H1 (cell line): ENCODE data around the gene TEAD4. TPM values are rescaled to one million over a fixed set of nuclear protein-coding genes. Genes with fewer than 3 reads are reported as not detected.

Experiments used
- CTCF ChIA-PET: fragments of 300-600 bp; sonication (Branson Sonifier 250); formaldehyde crosslinking; loops from one replicate; lab custom pipeline; 2021; ENCODE audit not compliant: partially characterized antibody; lab: Charles Lee
- POLR2A ChIA-PET: fragments of 300-600 bp; sonication (Branson Sonifier 250); formaldehyde crosslinking; loops from one replicate; lab custom pipeline; 2021; ENCODE audit warnings: inconsistent platforms; ENCODE audit not compliant: partially characterized antibody; lab: Charles Lee
- DNase-seq, 2 experiments: peaks; one replicate each; pipeline versions ENCODE4 v3.0.0 to v3.0.0-alpha.2; 2010 to 2022; ENCODE audit warnings: low spot score in 2 of 2, low read depth in 1 of 2, mixed read lengths in 1 of 2
- FAIRE-seq: peaks from 2 replicates; lab custom pipeline; 2011; peaks lifted over from hg19 to GRCh38; lab: Jason Lieb, UNC
- H2AFZ ChIP-seq: 2 replicates; pipeline ENCODE4 v1.8.1; 2012; ENCODE audit warnings: low read length, inconsistent platforms
- H2AK5ac ChIP-seq: 2 replicates; pipeline ENCODE4 v1.6.1; 2013; ENCODE audit warnings: low read depth, low read length
- H2BK120ac ChIP-seq: replicated peaks from 2 replicates; pipeline ENCODE3; 2013; ENCODE audit warnings: low read depth, low read length, inconsistent platforms
- H2BK12ac ChIP-seq: 2 replicates; pipeline ENCODE4 v1.6.1; 2013; ENCODE audit warnings: low read depth, low read length
- H2BK15ac ChIP-seq: 2 replicates; pipeline ENCODE4 v1.6.1; 2013; ENCODE audit warnings: low read length
- H2BK20ac ChIP-seq: 2 replicates; pipeline ENCODE4 v1.6.1; 2013; ENCODE audit warnings: low read length
- H2BK5ac ChIP-seq: 2 replicates; pipeline ENCODE4 v1.6.1; 2013; ENCODE audit warnings: low read depth, low read length
- H3K14ac ChIP-seq: 2 replicates; pipeline ENCODE4 v1.6.1; 2013; ENCODE audit warnings: inconsistent platforms; ENCODE audit not compliant: insufficient read length
- H3K18ac ChIP-seq: 2 replicates; pipeline ENCODE4 v1.6.1; 2013; ENCODE audit warnings: low read length; ENCODE audit errors: extremely low read depth
- H3K23ac ChIP-seq: 2 replicates; pipeline ENCODE4 v1.6.1; 2013; ENCODE audit warnings: inconsistent platforms; ENCODE audit not compliant: insufficient read length
- H3K23me2 ChIP-seq: 2 replicates; pipeline ENCODE4 v1.6.1; 2013; ENCODE audit warnings: low read depth, low read length
- H3K27ac ChIP-seq: 2 replicates; pipeline ENCODE4 v1.6.1; 2011; ENCODE audit warnings: low read depth, low read length, inconsistent platforms
- H3K27me3 ChIP-seq, 4 experiments: replicated peaks in 1 of 4; 1 replicate in 1 of 4; 2 replicates in 3 of 4; pipeline versions ENCODE4 v1.6.1 to v1.8.1; 2011 to 2013; ENCODE audit warnings: low read length in 3 of 4, mild to moderate bottlenecking in 3 of 4, inconsistent platforms in 2 of 4, mixed read lengths in 2 of 4, moderate library complexity in 1 of 4; ENCODE audit not compliant: control insufficient read depth in 3 of 4, insufficient read depth in 3 of 4; ENCODE audit errors: extremely low read depth in 1 of 4
- H3K36me3 ChIP-seq, 4 experiments: 2 replicates each; pipeline versions ENCODE4 v1.6.1 to v1.8.1; 2011 to 2013; ENCODE audit warnings: mild to moderate bottlenecking in 4 of 4, low read length in 3 of 4, moderate library complexity in 2 of 4, control low read depth in 1 of 4, inconsistent platforms in 1 of 4; ENCODE audit not compliant: insufficient read depth in 4 of 4, control insufficient read depth in 2 of 4
- H3K4ac ChIP-seq: replicated peaks from 2 replicates; pipeline ENCODE3; 2013; ENCODE audit warnings: low read length, low read depth, mixed read lengths, inconsistent platforms; ENCODE audit not compliant: insufficient read length
- H3K4me1 ChIP-seq, 4 experiments: replicated peaks in 1 of 4; 1 replicate in 1 of 4; 2 replicates in 3 of 4; pipeline versions ENCODE4 v1.6.1 to v1.8.1; 2011 to 2013; ENCODE audit warnings: low read length in 3 of 4, inconsistent platforms in 2 of 4, mixed read lengths in 1 of 4; ENCODE audit not compliant: insufficient read depth in 4 of 4, control insufficient read depth in 3 of 4
- H3K4me2 ChIP-seq, 2 experiments: 2 replicates each; pipeline versions ENCODE4 v1.6.1 to v1.8.1; 2011 to 2013; ENCODE audit warnings: low read depth in 2 of 2, low read length in 2 of 2, control low read depth in 1 of 2, inconsistent platforms in 1 of 2, mild to moderate bottlenecking in 1 of 2; ENCODE audit not compliant: insufficient read depth in 1 of 2
- H3K4me3 ChIP-seq, 4 experiments: fragments of 200-600, 300-600 bp in 1 of 4; sonication (generic), shearing (Covaris generic), sonication (Bioruptor Twin) in 1 of 4; 2 replicates each; pipeline versions ENCODE4 v1.5.1 to v1.8.1; 2011 to 2016; ENCODE audit warnings: low read length in 4 of 4, low read depth in 3 of 4, control low read depth in 2 of 4, inconsistent platforms in 2 of 4, mild to moderate bottlenecking in 2 of 4, mixed read lengths in 1 of 4, moderate library complexity in 1 of 4; ENCODE audit not compliant: insufficient read depth in 2 of 4; ENCODE audit errors: extremely low read depth in 1 of 4
- H3K56ac ChIP-seq: replicated peaks from 2 replicates; pipeline ENCODE3; 2013; ENCODE audit warnings: low read depth, mild to moderate bottlenecking, mixed read lengths, low read length, inconsistent platforms; ENCODE audit not compliant: insufficient read length
- H3K79me1 ChIP-seq: 2 replicates; pipeline ENCODE4 v1.6.1; 2013; ENCODE audit warnings: low read depth, low read length, control low read depth
- H3K79me2 ChIP-seq, 2 experiments: 2 replicates each; pipeline versions ENCODE4 v1.6.1 to v1.8.1; 2012 to 2013; ENCODE audit warnings: low read length in 2 of 2, mild to moderate bottlenecking in 2 of 2, inconsistent platforms in 1 of 2; ENCODE audit not compliant: insufficient read depth in 2 of 2, control insufficient read depth in 1 of 2
- H3K9ac ChIP-seq, 4 experiments: replicated peaks in 1 of 4; 1 replicate in 1 of 4; 2 replicates in 3 of 4; pipeline versions ENCODE4 v1.6.1 to v1.8.1; 2011 to 2013; ENCODE audit warnings: low read depth in 3 of 4, low read length in 3 of 4, control low read depth in 2 of 4, mild to moderate bottlenecking in 2 of 4, moderate library complexity in 2 of 4, inconsistent platforms in 1 of 4; ENCODE audit errors: extremely low read depth in 1 of 4
- H3K9me3 ChIP-seq, 2 experiments: 2 replicates each; pipeline versions ENCODE4 v1.6.1 to v1.8.1; 2012 to 2013; ENCODE audit warnings: mild to moderate bottlenecking in 2 of 2, moderate library complexity in 2 of 2, control low read depth in 1 of 2, inconsistent platforms in 1 of 2, low read depth in 1 of 2, low read length in 1 of 2, mixed read lengths in 1 of 2; ENCODE audit not compliant: insufficient read depth in 2 of 2
- H4K20me1 ChIP-seq, 2 experiments: replicated peaks in 1 of 2; 2 replicates each; pipeline versions ENCODE3 to v1.8.1; 2011 to 2013; ENCODE audit warnings: inconsistent platforms in 2 of 2, low read length in 2 of 2, mild to moderate bottlenecking in 1 of 2; ENCODE audit not compliant: insufficient read depth in 2 of 2, control insufficient read depth in 1 of 2
- H4K5ac ChIP-seq: 2 replicates; pipeline ENCODE4 v1.6.1; 2013; ENCODE audit warnings: low read length, low read depth, mixed read lengths, inconsistent platforms; ENCODE audit not compliant: insufficient read length
- H4K8ac ChIP-seq: 2 replicates; pipeline ENCODE4 v1.8.0; 2013; ENCODE audit warnings: mild to moderate bottlenecking, moderate library complexity, low read length, inconsistent platforms; ENCODE audit not compliant: insufficient read depth; ENCODE audit errors: extremely low read depth
- H4K91ac ChIP-seq: replicated peaks from 2 replicates; pipeline ENCODE3; 2013; ENCODE audit warnings: low read length, mixed read lengths, inconsistent platforms; ENCODE audit not compliant: insufficient read length
- BCL11A ChIP-seq, 2 experiments: IDR thresholded peaks; one replicate each; pipeline ENCODE4 v1.6.1; 2011; ENCODE audit warnings: low read depth in 2 of 2, low read length in 2 of 2, mild to moderate bottlenecking in 2 of 2
- GABPA ChIP-seq: IDR thresholded peaks from 2 replicates; pipeline ENCODE4 v1.6.1; 2011; ENCODE audit warnings: mild to moderate bottlenecking, low read length, moderate library complexity, borderline replicate concordance; ENCODE audit not compliant: insufficient read depth
- KDM5A ChIP-seq: fragments of 200-600 bp; IDR thresholded peaks from 2 replicates; pipeline ENCODE4 v1.7.1; 2012; ENCODE audit warnings: mild to moderate bottlenecking, low read length, inconsistent platforms, mixed read lengths
- RAD21 ChIP-seq, 2 experiments: IDR thresholded peaks in 1 of 2; conservative IDR thresholded peaks in 1 of 2; 2 replicates each; pipeline ENCODE4 v1.6.1; 2011; ENCODE audit warnings: low read depth in 2 of 2, low read length in 2 of 2, improper control_type of control experiment in 1 of 2, inconsistent platforms in 1 of 2, mild to moderate bottlenecking in 1 of 2, moderate library complexity in 1 of 2
- RBBP5 ChIP-seq: IDR thresholded peaks from 2 replicates; pipeline ENCODE4 v1.7.1; 2012; ENCODE audit warnings: low read depth, mild to moderate bottlenecking, inconsistent platforms, low read length, moderate library complexity, borderline replicate concordance
- RXRA ChIP-seq: IDR thresholded peaks from 2 replicates; pipeline ENCODE4 v1.6.1; 2011; ENCODE audit warnings: low read depth, mild to moderate bottlenecking, low read length, moderate library complexity; ENCODE audit not compliant: insufficient read depth
- YY1 ChIP-seq: IDR thresholded peaks from 2 replicates; pipeline ENCODE4 v1.6.1; 2011; ENCODE audit warnings: low read depth, mild to moderate bottlenecking, low read length
- WGBS, 2 experiments: shearing (Covaris generic) in 1 of 2; methylation state at CpG; one replicate each; pipeline versions ENCODE4 v1.1.6 to v1.1.7; 2013 to 2015; ENCODE audit warnings: low lambda C conversion rate in 2 of 2, mixed read lengths in 2 of 2, inconsistent platforms in 1 of 2, low coverage in 1 of 2, missing lambda C conversion rate in 1 of 2; ENCODE audit not compliant: insufficient replicate concordance in 2 of 2, insufficient coverage in 1 of 2, insufficient read length in 1 of 2; ENCODE audit errors: extremely low coverage in 1 of 2, missing lambda C conversion rate in 1 of 2; 5-methylcytosine and 5-hydroxymethylcytosine counted together
- polyA plus RNA-seq, 7 experiments: library from polyadenylated mRNA; depleted of rRNA in 3 of 7; stranded (reverse) in 5 of 7; unstranded in 2 of 7; fragments of >200 nt in 5 of 7; fragments of 200-250 nt in 2 of 7; gene quantifications; 1 replicate in 5 of 7; 2 replicates in 1 of 7; 4 replicates in 1 of 7; pipeline versions ENCODE4 v1.2.1 to v1.2.3, GENCODE V29; 2011 to 2013; ENCODE audit warnings: missing spikeins in 2 of 7, mixed read lengths in 2 of 7
- total RNA-seq: library from RNA; stranded (reverse); fragmentation: NEBNext Ultra II Directional; extraction: Animal tissue kit (Norgen Biotek cat#: 25700); gene quantifications from 2 replicates; pipeline ENCODE4 v1.2.1, GENCODE V29; 2021

The TEAD4 gene
- total and polyA plus RNA-seq, 2 of the 8 experiments (the other 6 are each of a cell fraction or from before 2014, with no cell fraction given) = 56.7 to 116 TPM

DNA sequence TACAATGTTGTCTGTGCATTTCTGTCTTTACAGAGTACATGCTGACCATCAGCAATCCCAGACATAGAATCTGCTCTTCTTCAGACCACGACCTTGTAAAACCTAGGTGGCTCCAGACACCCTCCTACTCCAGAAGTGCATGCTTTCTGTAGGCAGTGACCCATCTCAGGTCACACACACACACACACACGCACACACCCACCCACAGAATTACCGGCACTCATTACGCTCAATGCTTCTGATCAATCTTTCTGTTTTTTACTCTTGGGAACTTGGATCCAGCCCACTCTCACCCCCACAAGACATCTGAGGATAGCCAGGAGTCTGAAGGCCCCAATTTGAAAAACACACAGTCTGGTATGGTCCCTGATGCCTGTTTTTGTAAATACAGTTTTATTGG lies 110.5 kb downstream of the TEAD4 start:
- H2BK15ac ChIP-seq = no peak overlapping the region
- no peak overlapping the region for H3K23ac ChIP-seq
- H3K18ac ChIP-seq = no peak overlapping the region
- H2BK20ac ChIP-seq = no peak overlapping the region
- H3K36me3 ChIP-seq = no peaks in the 10 kb centered on the region
- no peak overlapping the region for H4K5ac ChIP-seq
- H3K79me2 ChIP-seq = no peaks in the 10 kb centered on the region
- no peaks in the 10 kb centered on the region for H3K9me3 ChIP-seq
- POLR2A ChIA-PET = interaction anchor here (0.6 to 1.5 kb wide), 3 partner anchors 12 to 46 kb away, joined by 3 read pairs; no protein-coding TSS in a partner anchor
- no peaks in the 10 kb centered on the region; the same call in 1 of the 2 replicates for H3K79me1 ChIP-seq
- H2AK5ac ChIP-seq = no peak overlapping the region
- FAIRE-seq (no peak), DNase-seq (no peak)
- no peak overlapping the region; a peak in 1 of 7 replicates for H3K9ac ChIP-seq
- no peak overlapping the region for H3K14ac ChIP-seq
- no peaks in the 10 kb centered on the region for H3K27me3 ChIP-seq
- no peak overlapping the region for H2BK120ac ChIP-seq
- H3K23me2 ChIP-seq = no peaks in the 10 kb centered on the region
- no peak overlapping the region for H4K8ac ChIP-seq
- H3K4me2 ChIP-seq = no peak overlapping the region
- H2BK5ac ChIP-seq = no peak overlapping the region
- TF ChIP-seq RAD21 (IDR thresholded peaks at IDR 0.05 in 1 of 2, conservative IDR thresholded peaks at IDR 0.05 in 1 of 2; ENCODE audit: low read depth in 2 of 2, low read length in 2 of 2) = no peak
- TF ChIP-seq YY1 = no peak
- TF ChIP-seq GABPA = no peak
- TF ChIP-seq KDM5A = no peak
- TF ChIP-seq RBBP5 = no peak
- TF ChIP-seq BCL11A (IDR thresholded peaks at IDR 0.05; ENCODE audit: low read depth in 2 of 2, low read length in 2 of 2) = no peak
- no peak for TF ChIP-seq RXRA
- no peak overlapping the region for H3K4me3 ChIP-seq
- CTCF ChIA-PET = interaction anchor here (0.8 to 2.3 kb wide), 4 partner anchors 9 to 195 kb away, joined by 3 to 7 read pairs (median 4); no protein-coding TSS in a partner anchor
- H3K56ac ChIP-seq = no peak overlapping the region
- 89% methylated on average over 4 of the region's 4 CpGs; no CpG with 5 or more reads in 1 of the 2 experiments for WGBS, 2 experiments
- H4K20me1 ChIP-seq = no peaks in the 10 kb centered on the region
- no peak overlapping the region for H3K4ac ChIP-seq
- H3K27ac ChIP-seq = no peak overlapping the region
- peaks cover 0 to 7% (median 4%) of the 10 kb centered on the region in 4 experiments; a peak in 3 of 7 replicates for H3K4me1 ChIP-seq
- no peak overlapping the region for H2AFZ ChIP-seq
- no peak overlapping the region for H4K91ac ChIP-seq
- H2BK12ac ChIP-seq = no peak overlapping the region
